Uterus (tissue), 2 donors: Measurements from ENCODE around the gene COL18A1.

ENCODE experiments used
- POLR2A ChIP-seq, 2 donors: fragments of 450-650 bp; IDR thresholded peaks; one replicate each; pipeline ENCODE4 v1.6.1; 2016; ENCODE audit warnings: antibody characterized with exemption in 2 of 2, mild to moderate bottlenecking in 1 of 2, moderate library complexity in 1 of 2
- TF ChIP-seq, protein P1 (sequence below), 4 experiments: fragments of 200-600 bp in 2 of 4; fragments of 450-650 bp in 2 of 4; sonication (generic) in 2 of 4; IDR thresholded peaks; one replicate each; pipeline ENCODE4 v1.5.1; 2016 to 2019; ENCODE audit warnings: antibody characterized with exemption in 4 of 4, mild to moderate bottlenecking in 2 of 4, moderate library complexity in 1 of 4

DNA sequence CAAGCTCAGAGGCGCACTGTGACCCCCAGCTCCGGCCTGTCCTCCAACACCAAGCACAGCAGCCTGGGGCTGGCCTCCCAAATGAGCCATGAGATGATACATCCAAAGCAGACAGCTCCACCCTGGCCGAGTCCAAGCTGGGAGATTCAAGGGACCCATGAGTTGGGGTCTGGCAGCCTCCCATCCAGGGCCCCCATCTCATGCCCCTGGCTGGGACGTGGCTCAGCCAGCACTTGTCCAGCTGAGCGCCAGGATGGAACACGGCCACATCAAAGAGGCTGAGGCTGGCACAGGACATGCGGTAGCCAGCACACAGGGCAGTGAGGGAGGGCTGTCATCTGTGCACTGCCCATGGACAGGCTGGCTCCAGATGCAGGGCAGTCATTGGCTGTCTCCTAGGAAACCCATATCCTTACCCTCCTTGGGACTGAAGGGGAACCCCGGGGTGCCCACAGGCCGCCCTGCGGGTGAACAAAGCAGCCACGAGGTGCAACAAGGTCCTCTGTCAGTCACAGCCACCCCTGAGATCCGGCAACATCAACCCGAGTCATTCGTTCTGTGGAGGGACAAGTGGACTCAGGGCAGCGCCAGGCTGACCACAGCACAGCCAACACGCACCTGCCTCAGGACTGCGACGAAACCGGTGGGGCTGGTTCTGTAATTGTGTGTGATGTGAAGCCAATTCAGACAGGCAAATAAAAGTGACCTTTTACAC lies 108.2 kb downstream of the COL18A1 start:
- TF ChIP-seq, protein P1, sequence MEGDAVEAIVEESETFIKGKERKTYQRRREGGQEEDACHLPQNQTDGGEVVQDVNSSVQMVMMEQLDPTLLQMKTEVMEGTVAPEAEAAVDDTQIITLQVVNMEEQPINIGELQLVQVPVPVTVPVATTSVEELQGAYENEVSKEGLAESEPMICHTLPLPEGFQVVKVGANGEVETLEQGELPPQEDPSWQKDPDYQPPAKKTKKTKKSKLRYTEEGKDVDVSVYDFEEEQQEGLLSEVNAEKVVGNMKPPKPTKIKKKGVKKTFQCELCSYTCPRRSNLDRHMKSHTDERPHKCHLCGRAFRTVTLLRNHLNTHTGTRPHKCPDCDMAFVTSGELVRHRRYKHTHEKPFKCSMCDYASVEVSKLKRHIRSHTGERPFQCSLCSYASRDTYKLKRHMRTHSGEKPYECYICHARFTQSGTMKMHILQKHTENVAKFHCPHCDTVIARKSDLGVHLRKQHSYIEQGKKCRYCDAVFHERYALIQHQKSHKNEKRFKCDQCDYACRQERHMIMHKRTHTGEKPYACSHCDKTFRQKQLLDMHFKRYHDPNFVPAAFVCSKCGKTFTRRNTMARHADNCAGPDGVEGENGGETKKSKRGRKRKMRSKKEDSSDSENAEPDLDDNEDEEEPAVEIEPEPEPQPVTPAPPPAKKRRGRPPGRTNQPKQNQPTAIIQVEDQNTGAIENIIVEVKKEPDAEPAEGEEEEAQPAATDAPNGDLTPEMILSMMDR (IDR thresholded peaks at IDR 0.05), result no peak
- TF ChIP-seq POLR2A (IDR thresholded peaks at IDR 0.05), result no peak
